Endodermal cell (in vitro differentiated cells): ENCODE measurements around the gene SLC15A3. TPM values are rescaled to one million over a fixed set of nuclear protein-coding genes. Genes with fewer than 3 reads are reported as not detected.

Source experiments
- DNase-seq: peaks from one replicate; pipeline ENCODE4 v3.0.0-alpha.2; 2017
- H3K27ac ChIP-seq: 2 replicates; pipeline ENCODE4 v1.5.1; 2013; ENCODE audit warnings: mild to moderate bottlenecking, low read depth, low read length, moderate library complexity
- H3K27me3 ChIP-seq: 2 replicates; pipeline ENCODE4 v1.6.1; 2013; ENCODE audit warnings: mild to moderate bottlenecking, low read length, moderate library complexity; ENCODE audit not compliant: insufficient read depth, control insufficient read depth, poor library complexity, severe bottlenecking
- H3K36me3 ChIP-seq: 2 replicates; pipeline ENCODE4 v1.7.0; 2013; ENCODE audit warnings: mild to moderate bottlenecking, low read length, moderate library complexity; ENCODE audit not compliant: control insufficient read depth, insufficient read depth
- H3K4me1 ChIP-seq: one replicate; pipeline ENCODE4 v1.7.0; 2013; ENCODE audit warnings: low read length; ENCODE audit not compliant: control insufficient read depth, insufficient read depth
- H3K4me3 ChIP-seq: 2 replicates; pipeline ENCODE4 v1.5.1; 2013; ENCODE audit warnings: mild to moderate bottlenecking, low read length, moderate library complexity
- H3K9ac ChIP-seq: 2 replicates; pipeline ENCODE4 v1.6.1; 2013; ENCODE audit warnings: mild to moderate bottlenecking, low read length, moderate library complexity; ENCODE audit not compliant: poor library complexity, severe bottlenecking; ENCODE audit errors: extremely low read depth
- H3K9me3 ChIP-seq: 2 replicates; pipeline ENCODE4 v1.6.1; 2013; ENCODE audit warnings: mild to moderate bottlenecking, low read length, moderate library complexity; ENCODE audit not compliant: control insufficient read depth
- H3K27ac Mint-ChIP-seq: 2 replicates; pipeline ENCODE4 v1.8.0; 2020; ENCODE audit warnings: mixed read lengths
- H3K27me3 Mint-ChIP-seq: 2 replicates; pipeline ENCODE4 v1.8.0; 2021; ENCODE audit warnings: mild to moderate bottlenecking, mixed read lengths; ENCODE audit not compliant: insufficient read depth
- H3K36me3 Mint-ChIP-seq: 2 replicates; pipeline ENCODE4 v1.8.0; 2020; ENCODE audit warnings: low read depth, mixed read lengths
- H3K4me1 Mint-ChIP-seq: 2 replicates; pipeline ENCODE4 v1.8.0; 2020; ENCODE audit warnings: mixed read lengths
- H3K4me3 Mint-ChIP-seq: 2 replicates; pipeline ENCODE4 v1.8.0; 2020; ENCODE audit warnings: mild to moderate bottlenecking, moderate library complexity, mixed read lengths
- H3K9me3 Mint-ChIP-seq: 2 replicates; pipeline ENCODE4 v1.8.0; 2020; ENCODE audit warnings: mild to moderate bottlenecking, mixed read lengths
- WGBS, 2 experiments: methylation state at CpG; one replicate each; pipeline versions ENCODE4 v1.1.5 to v1.1.7; 2013; ENCODE audit warnings: missing lambda C conversion rate in 2 of 2, mixed read lengths in 1 of 2; ENCODE audit not compliant: insufficient coverage in 1 of 2, insufficient read length in 1 of 2; 5-methylcytosine and 5-hydroxymethylcytosine counted together
- total RNA-seq, 2 donors: library from RNA; stranded (reverse); fragmentation: NEBNext Ultra II Directional in 1 of 2; extraction: Animal tissue kit (Norgen Biotek cat#: 25700) in 1 of 2; gene quantifications; 2 replicates in 1 of 2; 3 replicates in 1 of 2; pipeline ENCODE4 v1.2.1, GENCODE V29; 2021
- TF ChIP-seq, protein P1 (sequence below): fragments of 200-600 bp; sonication (generic); conservative IDR thresholded peaks from 2 replicates; pipeline ENCODE4 v1.5.0; 2021; ENCODE audit warnings: antibody characterized with exemption, mild to moderate bottlenecking

The SLC15A3 gene
- total RNA-seq, 2 donors from 2014 or later: 1.4 to 1.6 TPM

DNA sequence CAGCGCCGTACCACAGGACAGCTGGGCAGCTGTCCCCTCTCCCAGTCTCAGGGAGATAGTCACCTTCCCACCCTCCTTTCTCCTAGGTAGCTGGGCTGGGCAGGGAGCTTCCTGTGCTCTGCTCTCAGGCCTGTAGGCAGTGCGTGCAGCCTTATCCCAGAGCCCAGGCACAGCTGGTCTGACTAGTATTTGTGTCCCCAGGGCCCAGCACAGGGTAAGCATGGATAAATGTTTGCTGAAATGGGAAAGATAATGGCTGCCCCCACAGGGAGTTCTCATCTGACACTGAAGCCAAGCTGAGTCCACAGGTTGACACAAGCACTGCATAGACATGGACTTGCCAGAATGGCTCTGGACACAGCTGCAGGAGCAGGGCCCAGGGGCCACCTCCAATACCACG, 9.8 kb downstream of the SLC15A3 start:
- Mint-ChIP-seq H3K36me3 (no peaks in the 10 kb centered on the region), H3K9me3 (no peaks in the 10 kb centered on the region), H3K27ac (no peak overlapping the region), H3K27me3 (peaks cover 13% of the 10 kb centered on the region), H3K4me3 (no peak overlapping the region), H3K4me1 (peaks cover 2% of the 10 kb centered on the region)
- WGBS, 2 experiments: 77 to 100% methylated on average over 2 to 4 of the region's 4 CpGs
- Histone ChIP-seq H3K36me3 (no peaks in the 10 kb centered on the region), H3K9me3 (no peaks in the 10 kb centered on the region), H3K27ac (no peak overlapping the region), H3K4me3 (no peak overlapping the region), H3K9ac (no peak overlapping the region), H3K4me1 (no peaks in the 10 kb centered on the region), H3K27me3 (peaks cover 6% of the 10 kb centered on the region)
- TF ChIP-seq, protein P1, sequence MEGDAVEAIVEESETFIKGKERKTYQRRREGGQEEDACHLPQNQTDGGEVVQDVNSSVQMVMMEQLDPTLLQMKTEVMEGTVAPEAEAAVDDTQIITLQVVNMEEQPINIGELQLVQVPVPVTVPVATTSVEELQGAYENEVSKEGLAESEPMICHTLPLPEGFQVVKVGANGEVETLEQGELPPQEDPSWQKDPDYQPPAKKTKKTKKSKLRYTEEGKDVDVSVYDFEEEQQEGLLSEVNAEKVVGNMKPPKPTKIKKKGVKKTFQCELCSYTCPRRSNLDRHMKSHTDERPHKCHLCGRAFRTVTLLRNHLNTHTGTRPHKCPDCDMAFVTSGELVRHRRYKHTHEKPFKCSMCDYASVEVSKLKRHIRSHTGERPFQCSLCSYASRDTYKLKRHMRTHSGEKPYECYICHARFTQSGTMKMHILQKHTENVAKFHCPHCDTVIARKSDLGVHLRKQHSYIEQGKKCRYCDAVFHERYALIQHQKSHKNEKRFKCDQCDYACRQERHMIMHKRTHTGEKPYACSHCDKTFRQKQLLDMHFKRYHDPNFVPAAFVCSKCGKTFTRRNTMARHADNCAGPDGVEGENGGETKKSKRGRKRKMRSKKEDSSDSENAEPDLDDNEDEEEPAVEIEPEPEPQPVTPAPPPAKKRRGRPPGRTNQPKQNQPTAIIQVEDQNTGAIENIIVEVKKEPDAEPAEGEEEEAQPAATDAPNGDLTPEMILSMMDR: no peak
- no peak for DNase-seq

DNA sequence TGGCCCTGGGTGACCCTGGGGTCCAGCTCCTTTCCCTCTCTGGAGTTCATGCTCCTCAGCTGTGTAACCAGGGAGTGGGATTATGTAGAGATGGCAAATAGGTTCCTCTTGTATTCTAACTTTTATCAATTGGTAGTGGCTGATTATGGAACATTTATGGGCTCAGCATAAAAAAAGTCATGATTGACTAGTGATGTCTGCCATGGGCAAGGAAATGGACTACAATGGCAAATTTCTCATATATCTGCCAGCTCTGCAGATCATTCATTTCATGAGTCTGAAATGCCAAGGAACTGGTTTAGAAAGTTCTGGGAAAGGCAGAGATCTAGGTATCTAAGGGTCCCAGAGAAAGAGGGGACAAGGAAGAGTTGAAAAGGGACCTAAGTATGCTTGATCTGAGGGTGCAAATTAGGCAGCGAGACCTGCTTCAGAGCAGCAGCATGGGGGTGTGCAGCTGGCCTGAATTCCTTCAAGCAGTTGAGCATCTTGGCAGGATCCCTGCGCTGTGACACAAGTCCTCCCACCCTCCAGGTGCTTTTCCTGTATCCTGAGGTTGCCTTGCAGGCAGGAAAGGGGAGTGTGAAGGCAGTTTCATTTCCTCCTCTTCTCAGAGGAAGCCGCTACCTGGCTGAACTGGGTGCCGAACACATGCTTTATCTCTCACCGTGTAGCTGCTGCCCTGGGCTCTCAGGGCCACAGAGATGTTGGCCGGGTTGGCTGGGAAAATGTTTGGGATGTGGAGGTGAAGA, 10.4 kb downstream of the SLC15A3 start:
- H3K27ac ChIP-seq: no peak overlapping the region
- Mint-ChIP-seq H3K36me3 (no peaks in the 10 kb centered on the region), H3K9me3 (no peaks in the 10 kb centered on the region), H3K4me3 (no peak overlapping the region), H3K27me3 (peaks cover 13% of the 10 kb centered on the region), H3K27ac (no peak overlapping the region), H3K4me1 (peaks cover 2% of the 10 kb centered on the region)
- no peak overlapping the region for H3K9ac ChIP-seq
- H3K36me3 ChIP-seq: no peaks in the 10 kb centered on the region
- H3K4me3 ChIP-seq: no peak overlapping the region
- WGBS, 2 experiments: 91 to 100% methylated on average over 1 to 6 of the region's 6 CpGs
- H3K9me3 ChIP-seq: no peaks in the 10 kb centered on the region
- H3K27me3 ChIP-seq: peaks cover 3% of the 10 kb centered on the region
- TF ChIP-seq, protein P1: no peak
- no peaks in the 10 kb centered on the region for H3K4me1 ChIP-seq
- DNase-seq: no peak

DNA sequence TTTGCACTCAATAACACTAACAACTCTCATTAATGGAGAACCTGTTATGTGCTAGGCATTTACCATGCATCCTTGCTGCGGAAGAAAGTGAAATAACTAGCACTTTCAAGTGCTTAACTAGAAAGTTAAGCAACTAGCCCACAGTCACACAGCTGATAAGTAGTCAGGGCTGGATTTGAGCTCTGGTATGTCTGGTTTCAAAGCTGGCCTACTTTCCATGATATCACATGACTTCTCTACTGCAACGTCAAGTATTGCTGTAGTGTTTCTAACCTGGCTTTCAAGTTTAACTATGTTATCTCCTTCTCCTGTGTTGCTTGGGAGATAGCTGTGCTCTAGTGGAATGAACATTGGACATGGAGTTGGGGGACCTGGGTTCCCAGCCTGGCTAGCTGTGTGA, 12.1 kb downstream of the SLC15A3 start:
- H3K4me1 ChIP-seq: no peaks in the 10 kb centered on the region
- no peak overlapping the region for H3K27ac ChIP-seq
- 98 to 100% methylated on average over 1 to 2 of the region's 2 CpGs for WGBS, 2 experiments
- H3K27ac Mint-ChIP-seq: no peak overlapping the region
- no peaks in the 10 kb centered on the region for H3K36me3 ChIP-seq
- H3K4me3 Mint-ChIP-seq: no peak overlapping the region
- no peaks in the 10 kb centered on the region for H3K9me3 Mint-ChIP-seq
- peaks cover 6% of the 10 kb centered on the region for H3K36me3 Mint-ChIP-seq
- H3K4me1 Mint-ChIP-seq: peaks cover 2% of the 10 kb centered on the region
- H3K9me3 ChIP-seq: no peaks in the 10 kb centered on the region
- peaks cover under 1% of the 10 kb centered on the region for H3K27me3 Mint-ChIP-seq
- no peaks in the 10 kb centered on the region for H3K27me3 ChIP-seq
- H3K9ac ChIP-seq: no peak overlapping the region
- H3K4me3 ChIP-seq: no peak overlapping the region
- TF ChIP-seq, protein P1: no peak
- no peak for DNase-seq
